ENCODE measurements around the gene OMD. TPM values are rescaled to one million over a fixed set of nuclear protein-coding genes. Genes with fewer than 3 reads are reported as not detected.
"Not testable (repeated sequence)": the region's sequence is repeated elsewhere in the genome, so short reads cannot be mapped to it uniquely, and the experiment has no call there.

Gene OMD
- total RNA-seq, 1 experiment from 2014 or later = not detected

- DNase-seq (ENCODE audit: low spot score) = no peak
Measured at GRCh38 chr9:92414566-92414965, 9.7 kb downstream of the OMD start.

- DNase-seq (ENCODE audit: low spot score) = not testable (repeated sequence)
Measured at GRCh38 chr9:92411157-92411556, 13.1 kb downstream of the OMD start.

- DNase-seq (ENCODE audit: low spot score) = no peak
Measured at GRCh38 chr9:92408747-92409478, 15.4 kb downstream of the OMD start.

GRCh38 chr9:92407818-92408217, 16.5 kb downstream of the OMD start:
- DNase-seq (ENCODE audit: low spot score) = no peak

GRCh38 chr9:92406477-92406876, 17.8 kb downstream of the OMD start:
- no peak for DNase-seq (ENCODE audit: low spot score)

- DNase-seq (ENCODE audit: low spot score) = no peak
Measured at GRCh38 chr9:92405818-92406217, 18.5 kb downstream of the OMD start.

- DNase-seq (ENCODE audit: low spot score) = no peak
Measured at GRCh38 chr9:92404042-92404836, 20.0 kb downstream of the OMD start, which contains the start of gene OGN. OGN (minus strand) TSS chr9:92404578; CDS start chr9:92403407, 1,171 bp downstream.

GRCh38 chr9:92402826-92403745, 21.2 kb downstream of the OMD start:
- DNase-seq (ENCODE audit: low spot score) = no peak

GRCh38 chr9:92402360-92402759, 21.9 kb downstream of the OMD start:
- no peak for DNase-seq (ENCODE audit: low spot score)

GRCh38 chr9:92397853-92398252, 26.4 kb downstream of the OMD start:
- DNase-seq (ENCODE audit: low spot score) = no peak

- no peak for DNase-seq (ENCODE audit: low spot score)
Measured at GRCh38 chr9:92395617-92396016, 28.7 kb downstream of the OMD start.

GRCh38 chr9:92393686-92394085, 30.6 kb downstream of the OMD start:
- no peak for DNase-seq (ENCODE audit: low spot score)

GRCh38 chr9:92392690-92393089, 31.6 kb downstream of the OMD start:
- DNase-seq (ENCODE audit: low spot score) = no peak

GRCh38 chr9:92385953-92386352, 38.3 kb downstream of the OMD start:
- no peak for DNase-seq (ENCODE audit: low spot score)

- no peak for DNase-seq (ENCODE audit: low spot score)
Measured at GRCh38 chr9:92385477-92385876, 38.8 kb downstream of the OMD start.

GRCh38 chr9:92385001-92385400, 39.3 kb downstream of the OMD start:
- DNase-seq (ENCODE audit: low spot score) = no peak

GRCh38 chr9:92384375-92384774, 39.9 kb downstream of the OMD start:
- DNase-seq (ENCODE audit: low spot score) = no peak

GRCh38 chr9:92381775-92382174, 42.5 kb downstream of the OMD start:
- no peak for DNase-seq (ENCODE audit: low spot score)

- no peak for DNase-seq (ENCODE audit: low spot score)
Measured at GRCh38 chr9:92380603-92381002, 43.7 kb downstream of the OMD start.

- no peak for DNase-seq (ENCODE audit: low spot score)
Measured at GRCh38 chr9:92378865-92379560, 45.3 kb downstream of the OMD start.

GRCh38 chr9:92377876-92378275, 46.4 kb downstream of the OMD start:
- DNase-seq (ENCODE audit: low spot score) = no peak

Measured in HT-29 (cell line).